OCI-LY3 (cell line): ENCODE data around the gene P2RX7.

ENCODE experiments used
- CTCF ChIP-seq: fragments of 200-600, 300-600 bp; sonication (generic); IDR thresholded peaks from 2 replicates; pipeline ENCODE4 v1.5.1; 2014; ENCODE audit warnings: antibody characterized with exemption, low read length, low read depth
- EZH2phosphoT487 ChIP-seq: fragments of 200-600 bp; shearing (Covaris generic); IDR thresholded peaks from 2 replicates; pipeline ENCODE4 v1.6.1; 2018; ENCODE audit warnings: antibody characterized with exemption, mixed run types, low read depth

DNA sequence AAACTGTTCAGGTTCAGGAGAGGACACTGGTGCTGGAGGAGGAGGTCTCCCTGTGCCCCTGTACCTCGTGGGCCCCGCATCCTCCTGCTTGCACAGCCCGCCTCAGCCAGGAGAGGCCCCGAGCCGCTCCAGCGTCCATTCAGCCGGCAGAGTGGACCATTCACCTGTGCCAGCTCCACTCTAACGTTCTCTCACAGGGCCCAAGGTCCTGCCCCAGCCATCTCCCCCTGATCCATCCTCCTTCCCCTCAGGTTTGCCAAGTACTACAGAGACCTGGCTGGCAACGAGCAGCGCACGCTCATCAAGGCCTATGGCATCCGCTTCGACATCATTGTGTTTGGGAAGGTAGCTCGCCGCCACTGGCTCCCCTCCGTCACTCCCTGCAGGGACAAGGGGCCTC, 99.5 kb downstream of the P2RX7 start:
- no peak for TF ChIP-seq CTCF
- no peak for TF ChIP-seq EZH2phosphoT487
